ENCODE data around the gene NMUR2.

The NMUR2 gene

GRCh38 chr5:152405145-152405544 lies at the start of gene NMUR2:
Gene NMUR2 (minus strand): TSS chr5:152405279. CDS start chr5:152405113, 166 bp downstream.
- Mint-ChIP-seq H3K27ac (no peak within 1 kb of the TSS), H3K36me3 (ENCODE audit: low read depth) (no peaks in the 10 kb centered on the region), H3K9me3 (no peaks in the 10 kb centered on the region), H3K27me3 (ENCODE audit: low read depth) (peaks cover 19% of the 10 kb centered on the region), H3K4me1 (no peaks in the 10 kb centered on the region), H3K4me3 (peak within 1 kb of the TSS; percentile 30 to 58 (median 57))
- TF ChIP-seq CTCF (IDR thresholded peaks at IDR 0.05; ENCODE audit: unreplicated experiment in 3 of 3), result no peak

GRCh38 chr5:152443935-152444334 lies 38.9 kb upstream of the NMUR2 start:
- H3K4me3 Mint-ChIP-seq, result no peak overlapping the region
- H3K36me3 Mint-ChIP-seq (ENCODE audit: low read depth), result no peaks in the 10 kb centered on the region
- H3K9me3 Mint-ChIP-seq, result no peaks in the 10 kb centered on the region
- H3K27ac Mint-ChIP-seq, result no peak overlapping the region
- no peaks in the 10 kb centered on the region for H3K4me1 Mint-ChIP-seq
- no peak for TF ChIP-seq CTCF (IDR thresholded peaks at IDR 0.05; ENCODE audit: unreplicated experiment in 3 of 3)
- H3K27me3 Mint-ChIP-seq (ENCODE audit: low read depth), result no peaks in the 10 kb centered on the region

GRCh38 chr5:152439791-152440190 lies 34.7 kb upstream of the NMUR2 start:
- TF ChIP-seq CTCF (IDR thresholded peaks at IDR 0.05; ENCODE audit: unreplicated experiment in 3 of 3), result no peak
- Mint-ChIP-seq H3K27ac (no peak overlapping the region), H3K9me3 (no peaks in the 10 kb centered on the region), H3K4me3 (no peak overlapping the region), H3K27me3 (ENCODE audit: low read depth) (no peaks in the 10 kb centered on the region), H3K36me3 (ENCODE audit: low read depth) (no peaks in the 10 kb centered on the region), H3K4me1 (no peaks in the 10 kb centered on the region)

GRCh38 chr5:152437866-152438265 lies 32.8 kb upstream of the NMUR2 start:
- Mint-ChIP-seq H3K36me3 (ENCODE audit: low read depth) (no peaks in the 10 kb centered on the region), H3K27me3 (ENCODE audit: low read depth) (no peaks in the 10 kb centered on the region), H3K27ac (no peak overlapping the region), H3K4me1 (no peaks in the 10 kb centered on the region), H3K9me3 (no peaks in the 10 kb centered on the region), H3K4me3 (no peak overlapping the region)
- no peak for TF ChIP-seq CTCF (IDR thresholded peaks at IDR 0.05; ENCODE audit: unreplicated experiment in 3 of 3)

- H3K9me3 Mint-ChIP-seq, result no peaks in the 10 kb centered on the region
- H3K36me3 Mint-ChIP-seq (ENCODE audit: low read depth), result no peaks in the 10 kb centered on the region
- no peak for TF ChIP-seq CTCF (IDR thresholded peaks at IDR 0.05; ENCODE audit: unreplicated experiment in 3 of 3)
- H3K27ac Mint-ChIP-seq, result no peak overlapping the region
- H3K4me3 Mint-ChIP-seq, result no peak overlapping the region
- H3K27me3 Mint-ChIP-seq (ENCODE audit: low read depth), result no peaks in the 10 kb centered on the region
- H3K4me1 Mint-ChIP-seq, result no peaks in the 10 kb centered on the region
Observed at GRCh38 chr5:152427721-152428120, 22.6 kb upstream of the NMUR2 start.

GRCh38 chr5:152425083-152425482 lies 20.0 kb upstream of the NMUR2 start:
- no peak overlapping the region for H3K4me3 Mint-ChIP-seq

More at GRCh38 chr5:152425083-152425482, 20.0 kb upstream of the NMUR2 start:
- Mint-ChIP-seq H3K27me3 (ENCODE audit: low read depth) (peaks cover 4% of the 10 kb centered on the region), H3K4me1 (no peaks in the 10 kb centered on the region), H3K9me3 (no peaks in the 10 kb centered on the region), H3K36me3 (ENCODE audit: low read depth) (no peaks in the 10 kb centered on the region), H3K27ac (no peak overlapping the region)
- no peak for TF ChIP-seq CTCF (IDR thresholded peaks at IDR 0.05; ENCODE audit: unreplicated experiment in 3 of 3)

Data from nephron (organoid).